Neuron (in vitro differentiated cells): ENCODE results near the gene ITGB4.

Source experiments
- H2AFZ ChIP-seq: one replicate; pipeline ENCODE4 v1.6.1; 2013; ENCODE audit warnings: low read depth, mild to moderate bottlenecking, inconsistent platforms, low read length, moderate library complexity
- H3K27me3 ChIP-seq: one replicate; pipeline ENCODE4 v1.6.1; 2013; ENCODE audit warnings: low read length; ENCODE audit not compliant: insufficient read depth
- H3K36me3 ChIP-seq: one replicate; pipeline ENCODE4 v1.6.1; 2013; ENCODE audit warnings: low read length; ENCODE audit not compliant: insufficient read depth
- H3K4me1 ChIP-seq: one replicate; pipeline ENCODE4 v1.6.1; 2013; ENCODE audit warnings: low read length; ENCODE audit not compliant: insufficient read depth
- H3K4me3 ChIP-seq: 2 replicates; pipeline ENCODE4 v1.5.1; 2013; ENCODE audit warnings: mild to moderate bottlenecking, low read length, moderate library complexity
- H3K9me3 ChIP-seq: one replicate; pipeline ENCODE4 v1.6.1; 2013; ENCODE audit warnings: low read length

Gene ITGB4

GRCh38 chr17:75729351-75729750 is 8.1 kb downstream of the ITGB4 start:
- no peaks in the 10 kb centered on the region for H3K36me3 ChIP-seq
- H3K4me3 ChIP-seq: no peak overlapping the region
- no peaks in the 10 kb centered on the region for H3K4me1 ChIP-seq
- H3K9me3 ChIP-seq: no peaks in the 10 kb centered on the region
- H2AFZ ChIP-seq: no peak overlapping the region
- peaks cover 20% of the 10 kb centered on the region for H3K27me3 ChIP-seq

GRCh38 chr17:75730065-75730464 is 8.8 kb downstream of the ITGB4 start:
- Histone ChIP-seq H3K4me3 (no peak overlapping the region), H3K4me1 (no peaks in the 10 kb centered on the region), H3K9me3 (no peaks in the 10 kb centered on the region), H2AFZ (no peak overlapping the region), H3K36me3 (no peaks in the 10 kb centered on the region), H3K27me3 (peaks cover 14% of the 10 kb centered on the region)

GRCh38 chr17:75731086-75731715 is 9.9 kb downstream of the ITGB4 start:
- peaks cover 5% of the 10 kb centered on the region for H3K27me3 ChIP-seq
- H3K4me1 ChIP-seq: no peaks in the 10 kb centered on the region
- H3K36me3 ChIP-seq: no peaks in the 10 kb centered on the region
- no peaks in the 10 kb centered on the region for H3K9me3 ChIP-seq
- H2AFZ ChIP-seq: no peak overlapping the region
- no peak overlapping the region for H3K4me3 ChIP-seq

- H3K4me3 ChIP-seq: no peak overlapping the region
Measured at GRCh38 chr17:75731716-75732498, 10.6 kb downstream of the ITGB4 start.

GRCh38 chr17:75733471-75733870 is 12.2 kb downstream of the ITGB4 start:
- no peaks in the 10 kb centered on the region for H3K9me3 ChIP-seq
- no peak overlapping the region for H3K4me3 ChIP-seq
- no peaks in the 10 kb centered on the region for H3K36me3 ChIP-seq
- H3K4me1 ChIP-seq: peaks cover 4% of the 10 kb centered on the region
- no peak overlapping the region for H2AFZ ChIP-seq
- peaks cover 2% of the 10 kb centered on the region for H3K27me3 ChIP-seq

More at GRCh38 chr17:75731716-75732498, 10.6 kb downstream of the ITGB4 start:
- H3K4me1 ChIP-seq: no peaks in the 10 kb centered on the region
- peaks cover 5% of the 10 kb centered on the region for H3K27me3 ChIP-seq
- H2AFZ ChIP-seq: no peak overlapping the region
- H3K36me3 ChIP-seq: no peaks in the 10 kb centered on the region
- no peaks in the 10 kb centered on the region for H3K9me3 ChIP-seq

- Histone ChIP-seq H3K27me3 (no peaks in the 10 kb centered on the region), H3K4me3 (no peak overlapping the region), H3K4me1 (peaks cover 4% of the 10 kb centered on the region)
Measured at GRCh38 chr17:75734674-75735294, 13.5 kb downstream of the ITGB4 start.

GRCh38 chr17:75736173-75736835 is 15.0 kb downstream of the ITGB4 start:
- Histone ChIP-seq H3K4me1 (peaks cover 4% of the 10 kb centered on the region), H3K4me3 (no peak overlapping the region), H3K9me3 (no peaks in the 10 kb centered on the region), H3K27me3 (no peaks in the 10 kb centered on the region), H2AFZ (no peak overlapping the region), H3K36me3 (no peaks in the 10 kb centered on the region)

More at GRCh38 chr17:75734674-75735294, 13.5 kb downstream of the ITGB4 start:
- H3K36me3 ChIP-seq: no peaks in the 10 kb centered on the region
- no peaks in the 10 kb centered on the region for H3K9me3 ChIP-seq
- H2AFZ ChIP-seq: no peak overlapping the region

- Histone ChIP-seq H3K36me3 (no peaks in the 10 kb centered on the region), H3K4me3 (no peak overlapping the region), H3K27me3 (no peaks in the 10 kb centered on the region), H2AFZ (no peak overlapping the region), H3K4me1 (peaks cover 4% of the 10 kb centered on the region), H3K9me3 (no peaks in the 10 kb centered on the region)
Measured at GRCh38 chr17:75737133-75737962, 16.1 kb downstream of the ITGB4 start.

GRCh38 chr17:75738218-75738802 is 17.1 kb downstream of the ITGB4 start:
- no peaks in the 10 kb centered on the region for H3K36me3 ChIP-seq
- peaks cover 4% of the 10 kb centered on the region for H3K4me1 ChIP-seq
- no peak overlapping the region for H2AFZ ChIP-seq
- H3K27me3 ChIP-seq: peaks cover 3% of the 10 kb centered on the region
- no peaks in the 10 kb centered on the region for H3K9me3 ChIP-seq
- no peak overlapping the region for H3K4me3 ChIP-seq

- Histone ChIP-seq H3K4me1 (peaks cover 4% of the 10 kb centered on the region), H3K4me3 (no peak overlapping the region), H3K36me3 (no peaks in the 10 kb centered on the region), H3K9me3 (no peaks in the 10 kb centered on the region), H2AFZ (no peak overlapping the region), H3K27me3 (peaks cover 7% of the 10 kb centered on the region)
Measured at GRCh38 chr17:75739174-75739573, 17.9 kb downstream of the ITGB4 start.

- Histone ChIP-seq H3K9me3 (no peaks in the 10 kb centered on the region), H3K4me3 (no peak overlapping the region), H3K4me1 (peaks cover 4% of the 10 kb centered on the region), H2AFZ (no peak overlapping the region), H3K36me3 (no peaks in the 10 kb centered on the region), H3K27me3 (peaks cover 8% of the 10 kb centered on the region)
Measured at GRCh38 chr17:75739801-75740200, 18.5 kb downstream of the ITGB4 start.

- H3K4me1 ChIP-seq: peaks cover 4% of the 10 kb centered on the region
- no peaks in the 10 kb centered on the region for H3K36me3 ChIP-seq
- H2AFZ ChIP-seq: no peak overlapping the region
- no peak overlapping the region for H3K4me3 ChIP-seq
- no peaks in the 10 kb centered on the region for H3K9me3 ChIP-seq
- peaks cover 8% of the 10 kb centered on the region for H3K27me3 ChIP-seq
Measured at GRCh38 chr17:75740215-75740614, 19.0 kb downstream of the ITGB4 start.
